ENCODE results near the gene HYAL3. TPM values are rescaled to one million over a fixed set of nuclear protein-coding genes. Genes with fewer than 3 reads are reported as not detected.
A peak's percentile ranks its signal among the peaks of the same experiment; 100 is the strongest.
"Not testable (repeated sequence)": the region's sequence is repeated elsewhere in the genome, so short reads cannot be mapped to it uniquely, and the experiment has no call there.

The HYAL3 gene
- total RNA-seq, 2 donors from 2014 or later, result 2.7 to 3.7 TPM

DNA sequence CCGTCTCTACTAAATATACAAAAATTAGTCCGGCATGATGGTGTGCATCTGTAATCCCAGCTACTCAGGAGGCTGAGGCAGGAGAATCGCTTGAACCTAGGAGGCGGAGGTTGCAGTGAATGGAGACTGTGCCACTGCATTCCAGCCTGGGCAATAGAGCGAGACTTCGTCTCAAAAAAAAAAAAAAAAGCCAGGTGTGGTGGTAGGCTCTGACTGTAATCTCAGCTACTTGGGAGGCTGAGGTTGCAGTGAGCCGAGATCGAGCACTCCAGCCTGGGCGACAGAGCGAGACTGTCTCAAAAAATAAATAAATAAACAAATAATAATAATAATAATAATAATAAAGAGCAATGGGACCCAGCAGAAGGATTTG, 26.7 kb downstream of the HYAL3 start:
- ATAC-seq; H3K36me3 Mint-ChIP-seq (ENCODE audit: low read depth); H3K9me3 ChIP-seq (ENCODE audit: control insufficient read depth, low read length, poor library complexity, severe bottlenecking); H3K4me3 Mint-ChIP-seq; DNase-seq: not testable (repeated sequence)
- Mint-ChIP-seq H3K4me1 (peaks cover 21% of the 10 kb centered on the region), H3K27ac (peak overlapping the region; percentile 73), H3K27me3 (peaks cover 30% of the 10 kb centered on the region)

DNA sequence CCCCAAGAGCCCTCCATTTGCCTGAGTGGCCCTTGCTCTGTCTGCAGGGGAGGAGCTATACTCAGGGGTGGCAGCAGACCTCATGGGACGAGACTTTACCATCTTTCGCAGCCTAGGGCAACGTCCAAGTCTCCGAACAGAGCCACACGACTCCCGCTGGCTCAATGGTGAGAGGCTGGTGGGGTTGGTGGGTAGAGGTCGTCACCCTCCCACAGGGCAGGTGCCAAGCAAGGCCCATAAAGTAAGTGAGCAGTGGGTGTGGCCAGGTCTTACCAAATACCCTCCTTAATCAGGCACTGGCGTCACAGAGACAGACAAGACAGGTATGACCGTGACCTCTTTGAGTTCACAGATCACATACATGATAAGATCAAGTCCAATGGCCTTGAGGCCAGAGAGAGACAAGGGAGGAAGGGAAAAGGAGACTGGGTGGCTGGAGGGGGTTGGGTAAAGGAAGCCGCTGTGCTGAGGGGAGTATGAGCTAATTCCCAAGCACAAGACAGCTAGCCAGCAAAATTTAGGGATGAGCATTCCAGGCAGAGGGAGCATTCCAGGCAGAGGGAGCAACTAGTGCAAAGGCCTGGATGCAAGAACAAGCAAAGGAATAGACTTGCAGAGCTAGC, 27.8 kb downstream of the HYAL3 start:
- DNase-seq (no peak), ATAC-seq (no peak)
- H3K27me3 Mint-ChIP-seq, result peaks cover 29% of the 10 kb centered on the region
- peaks cover 8% of the 10 kb centered on the region for H3K36me3 Mint-ChIP-seq (ENCODE audit: low read depth)
- H3K27ac Mint-ChIP-seq, result no peak overlapping the region
- H3K4me1 Mint-ChIP-seq, result peaks cover 21% of the 10 kb centered on the region
- peak overlapping the region; percentile 66 for H3K4me3 Mint-ChIP-seq
- no peaks in the 10 kb centered on the region for H3K9me3 ChIP-seq (ENCODE audit: control insufficient read depth, low read length, poor library complexity, severe bottlenecking)

DNA sequence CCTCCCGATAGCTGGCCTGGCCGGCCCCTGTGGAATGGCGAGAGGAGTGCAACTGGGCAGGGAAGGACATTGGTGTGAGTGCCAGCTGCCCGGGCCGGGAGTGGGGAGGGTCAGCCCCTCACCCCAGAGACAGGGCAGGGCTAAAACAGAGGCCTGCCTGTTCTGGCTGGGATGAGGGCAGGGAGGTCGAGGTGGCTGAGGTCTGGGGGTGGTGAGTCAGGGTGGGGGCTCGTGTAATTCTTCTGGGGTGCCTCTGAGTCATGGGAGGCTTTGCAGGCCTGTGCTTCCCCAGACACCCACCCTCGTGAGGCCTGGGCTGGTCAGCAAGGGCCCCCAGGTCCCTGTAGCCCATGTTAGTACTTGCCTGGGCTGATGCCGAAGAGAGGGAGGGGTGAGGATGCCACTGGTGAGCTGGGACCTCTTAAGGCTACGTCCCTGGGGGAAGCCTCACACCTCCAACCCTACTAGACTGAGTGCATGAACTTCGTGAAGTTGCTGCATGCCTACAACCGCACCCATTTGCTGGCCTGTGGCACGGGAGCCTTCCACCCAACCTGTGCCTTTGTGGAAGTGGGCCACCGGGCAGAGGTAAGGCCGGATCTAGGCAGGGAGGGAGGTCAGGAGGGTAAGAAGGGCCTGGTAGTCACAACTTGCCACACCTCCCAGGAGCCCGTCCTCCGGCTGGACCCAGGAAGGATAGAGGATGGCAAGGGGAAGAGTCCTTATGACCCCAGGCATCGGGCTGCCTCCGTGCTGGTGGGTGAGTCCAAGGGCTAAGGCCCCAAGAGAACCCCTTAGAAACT, 28.6 kb downstream of the HYAL3 start:
- no peak for DNase-seq
- Mint-ChIP-seq H3K4me1 (peaks cover 15% of the 10 kb centered on the region), H3K36me3 (ENCODE audit: low read depth) (peaks cover 8% of the 10 kb centered on the region), H3K27me3 (peaks cover 21% of the 10 kb centered on the region), H3K4me3 (no peak overlapping the region), H3K27ac (no peak overlapping the region)
- no peak for ATAC-seq
- H3K9me3 ChIP-seq (ENCODE audit: control insufficient read depth, low read length, poor library complexity, severe bottlenecking), result no peaks in the 10 kb centered on the region

DNA sequence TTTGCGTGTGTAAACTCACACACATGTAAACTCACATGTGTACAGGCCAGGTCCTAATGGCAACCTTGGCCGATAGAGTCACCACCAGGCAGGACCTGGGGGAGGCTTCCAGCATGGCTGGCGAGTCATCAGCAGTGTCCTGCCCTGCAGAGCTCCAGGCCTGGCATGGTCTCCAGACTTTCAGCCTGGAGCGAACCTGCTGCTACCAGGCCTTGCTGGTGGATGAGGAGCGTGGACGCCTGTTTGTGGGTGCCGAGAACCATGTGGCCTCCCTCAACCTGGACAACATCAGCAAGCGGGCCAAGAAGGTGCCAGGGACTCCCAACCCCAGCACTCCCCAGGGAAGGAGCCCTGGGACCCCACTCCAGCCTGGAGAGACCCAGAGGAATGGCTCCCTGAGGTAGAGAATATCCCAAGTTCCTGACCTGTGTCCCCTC, 29.2 kb downstream of the HYAL3 start:
- H3K4me1 Mint-ChIP-seq, result peaks cover 13% of the 10 kb centered on the region
- H3K4me3 Mint-ChIP-seq, result no peak overlapping the region
- DNase-seq (no peak), ATAC-seq (no peak)
- no peaks in the 10 kb centered on the region for H3K9me3 ChIP-seq (ENCODE audit: control insufficient read depth, low read length, poor library complexity, severe bottlenecking)
- H3K27ac Mint-ChIP-seq, result no peak overlapping the region
- H3K27me3 Mint-ChIP-seq, result peaks cover 16% of the 10 kb centered on the region
- H3K36me3 Mint-ChIP-seq (ENCODE audit: low read depth), result peaks cover 8% of the 10 kb centered on the region

DNA sequence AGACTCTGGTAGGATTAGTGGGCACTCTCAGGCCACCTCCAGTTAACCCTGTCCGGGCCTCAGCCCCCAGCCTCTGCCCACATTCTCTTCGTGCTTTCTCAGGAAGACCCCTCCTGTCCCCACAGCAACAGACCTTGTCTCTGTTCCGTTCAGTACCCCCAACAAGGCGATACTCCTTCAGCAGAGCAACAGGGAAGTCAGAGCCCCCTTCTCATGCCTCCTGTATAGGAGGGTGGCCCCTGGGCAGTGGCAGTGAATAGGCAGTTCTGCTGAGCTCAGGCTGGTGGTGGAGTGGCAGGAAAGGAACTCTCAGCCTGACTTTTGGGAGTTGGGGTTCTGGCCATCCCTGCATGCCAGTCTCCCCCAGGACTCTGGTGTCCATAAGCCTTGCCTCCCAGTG, 29.7 kb downstream of the HYAL3 start:
- DNase-seq (no peak), ATAC-seq (no peak)
- Mint-ChIP-seq H3K27ac (no peak overlapping the region), H3K36me3 (ENCODE audit: low read depth) (peaks cover 6% of the 10 kb centered on the region), H3K4me1 (peaks cover 11% of the 10 kb centered on the region), H3K27me3 (peaks cover 12% of the 10 kb centered on the region), H3K4me3 (no peak overlapping the region)
- H3K9me3 ChIP-seq (ENCODE audit: control insufficient read depth, low read length, poor library complexity, severe bottlenecking), result no peaks in the 10 kb centered on the region

DNA sequence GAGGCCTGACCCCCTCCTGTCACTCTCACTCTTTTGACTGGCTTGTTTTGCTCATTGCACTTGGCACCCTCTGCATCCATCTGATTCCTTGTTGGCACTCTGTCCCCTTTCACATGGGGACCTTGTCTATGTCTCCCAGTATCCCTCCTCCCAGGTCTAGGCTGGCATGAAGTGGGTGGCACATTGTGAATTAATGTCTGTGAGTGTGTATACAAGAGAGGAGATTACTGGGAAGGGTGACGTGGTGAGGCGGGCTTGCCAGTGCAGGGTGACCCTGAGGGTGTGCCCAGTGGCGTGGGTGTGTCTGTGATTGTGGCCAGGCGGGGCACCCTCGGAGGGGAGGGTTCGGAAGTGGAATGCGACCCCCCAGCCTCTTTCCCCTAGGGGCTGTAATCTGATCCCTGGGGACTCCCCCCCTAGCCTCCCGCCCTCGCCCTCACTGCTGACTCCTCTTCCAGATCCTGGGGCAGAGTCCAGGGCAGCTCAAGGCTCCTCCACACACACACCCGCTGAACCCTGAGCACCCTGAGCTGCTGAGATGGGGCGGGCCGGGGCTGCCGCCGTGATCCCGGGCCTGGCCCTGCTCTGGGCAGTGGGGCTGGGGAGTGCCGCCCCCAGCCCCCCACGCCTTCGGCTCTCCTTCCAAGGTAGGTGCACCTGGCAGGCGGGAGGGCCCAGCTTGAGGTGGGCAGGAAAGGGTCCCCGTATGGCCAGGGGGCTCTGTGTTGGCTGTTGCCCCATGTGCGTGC, 30.3 kb downstream of the HYAL3 start, which contains the start of gene SEMA3B:
SEMA3B (plus strand) TSS at position 445 of the 749 bp plus-strand sequence; CDS start at position 539, 94 bp downstream.
- H3K36me3 Mint-ChIP-seq (ENCODE audit: low read depth), result peaks cover 3% of the 10 kb centered on the region
- H3K4me1 Mint-ChIP-seq, result peaks cover 7% of the 10 kb centered on the region
- H3K9me3 ChIP-seq (ENCODE audit: control insufficient read depth, low read length, poor library complexity, severe bottlenecking), result no peaks in the 10 kb centered on the region
- peaks cover 6% of the 10 kb centered on the region for H3K27me3 Mint-ChIP-seq
- no peak for ATAC-seq
- H3K4me3 Mint-ChIP-seq, result peak within 1 kb of the TSS; percentile 62
- no peak for DNase-seq
- no peak within 1 kb of the TSS for H3K27ac Mint-ChIP-seq

DNA sequence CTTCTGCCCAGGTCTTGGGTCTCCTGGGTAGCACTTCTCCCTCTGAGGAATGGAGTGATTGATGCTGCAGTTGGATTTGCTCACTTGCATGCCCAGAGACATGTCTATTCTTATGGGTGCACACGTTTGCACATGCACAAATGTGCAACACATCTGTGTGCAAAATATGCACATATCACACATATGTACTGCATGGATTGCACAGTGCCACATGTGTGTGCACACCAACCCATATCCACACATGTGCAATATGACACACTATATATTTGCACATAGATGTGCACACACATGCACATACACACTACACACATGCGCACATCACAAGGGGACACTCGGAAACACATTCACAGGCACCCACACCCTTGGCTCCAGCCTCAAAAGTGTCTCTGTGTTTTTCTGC, 30.9 kb downstream of the HYAL3 start:
- no peaks in the 10 kb centered on the region for H3K9me3 ChIP-seq (ENCODE audit: control insufficient read depth, low read length, poor library complexity, severe bottlenecking)
- Mint-ChIP-seq H3K4me1 (peaks cover 7% of the 10 kb centered on the region), H3K4me3 (no peak overlapping the region), H3K27me3 (peaks cover 5% of the 10 kb centered on the region), H3K36me3 (ENCODE audit: low read depth) (peaks cover 3% of the 10 kb centered on the region), H3K27ac (no peak overlapping the region)
- no peak for ATAC-seq
- DNase-seq, result no peak

DNA sequence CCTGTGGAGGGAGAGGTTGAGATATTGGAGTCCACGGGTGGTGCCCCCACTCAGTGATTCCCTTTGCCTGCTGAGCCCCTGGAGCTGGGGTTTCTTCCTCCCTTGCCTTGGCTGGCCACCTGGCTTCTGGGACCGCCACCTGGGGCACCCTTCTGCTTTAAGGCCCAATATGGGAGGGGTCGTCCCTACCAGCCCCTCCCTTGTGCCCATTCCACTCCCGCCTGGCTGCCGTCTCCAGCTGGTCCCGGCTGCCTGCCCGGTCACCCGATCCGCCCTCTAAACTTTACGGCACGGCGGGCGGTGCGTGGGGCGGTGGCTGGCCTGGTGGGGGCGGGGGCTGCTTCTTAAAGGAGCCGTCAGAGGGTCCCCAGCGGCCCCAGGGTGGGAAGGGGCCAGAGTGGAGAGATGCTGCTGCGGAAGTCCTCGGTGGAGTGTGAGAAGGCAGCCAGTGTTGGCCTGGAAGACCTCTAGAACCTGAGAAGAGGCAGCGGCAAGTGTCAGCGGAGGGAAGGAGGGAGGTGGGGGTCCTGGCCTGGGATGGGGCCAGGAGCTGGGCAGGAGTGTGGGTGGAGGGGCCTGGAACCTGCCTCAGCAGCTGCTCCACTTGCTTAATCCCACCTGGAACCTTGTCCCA, 31.8 kb downstream of the HYAL3 start:
- H3K4me1 Mint-ChIP-seq, result peaks cover 4% of the 10 kb centered on the region
- H3K36me3 Mint-ChIP-seq (ENCODE audit: low read depth), result no peaks in the 10 kb centered on the region
- DNase-seq (no peak), ATAC-seq (no peak)
- no peak overlapping the region for H3K27ac Mint-ChIP-seq
- no peaks in the 10 kb centered on the region for H3K27me3 Mint-ChIP-seq
- no peak overlapping the region for H3K4me3 Mint-ChIP-seq
- H3K9me3 ChIP-seq (ENCODE audit: control insufficient read depth, low read length, poor library complexity, severe bottlenecking), result no peaks in the 10 kb centered on the region

DNA sequence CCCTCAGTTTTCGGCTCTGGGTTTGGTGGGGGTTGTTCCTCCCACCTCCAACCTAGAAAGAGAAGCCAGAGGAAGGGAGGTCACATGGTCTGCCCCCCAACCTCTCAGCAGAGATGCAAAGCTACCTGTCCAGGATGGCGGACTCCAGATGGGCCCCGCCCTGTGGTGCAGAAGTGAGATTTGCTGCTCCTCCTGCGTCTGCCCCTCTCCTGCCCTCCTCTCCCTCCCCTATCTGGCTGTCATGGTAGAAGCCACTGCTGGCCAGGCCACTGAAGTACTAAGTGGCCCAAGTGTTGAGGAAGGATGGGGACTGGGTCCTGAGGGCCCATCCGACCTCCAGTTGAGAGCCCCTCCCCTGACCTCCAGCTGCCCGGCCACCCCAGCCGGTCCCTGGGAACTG, 32.4 kb downstream of the HYAL3 start:
- Mint-ChIP-seq H3K4me3 (no peak overlapping the region), H3K36me3 (ENCODE audit: low read depth) (no peaks in the 10 kb centered on the region), H3K27me3 (no peaks in the 10 kb centered on the region), H3K4me1 (peaks cover 2% of the 10 kb centered on the region), H3K27ac (no peak overlapping the region)
- DNase-seq, result no peak
- H3K9me3 ChIP-seq (ENCODE audit: control insufficient read depth, low read length, poor library complexity, severe bottlenecking), result no peaks in the 10 kb centered on the region
- ATAC-seq, result no peak

DNA sequence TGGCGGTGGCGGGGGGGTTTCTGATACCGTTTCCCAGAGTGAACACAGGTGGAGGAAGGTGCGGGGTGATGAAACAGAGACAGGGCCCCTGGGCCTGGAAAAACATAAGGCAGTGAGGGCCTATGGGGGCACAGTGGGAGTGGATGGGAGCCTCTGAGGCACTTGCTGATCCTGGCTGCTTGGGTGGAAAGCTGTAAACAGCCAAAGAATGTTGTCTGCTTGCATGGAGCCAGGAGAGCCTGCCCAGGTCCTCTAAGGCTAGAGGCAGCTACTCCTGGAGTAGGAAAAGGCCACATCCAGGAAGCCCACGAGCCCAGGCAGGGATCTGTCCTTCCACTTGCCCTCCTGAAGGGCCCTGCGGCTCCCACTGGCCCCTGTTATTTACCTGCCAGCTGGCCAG, 33.2 kb downstream of the HYAL3 start:
- DNase-seq (no peak), ATAC-seq (no peak)
- Mint-ChIP-seq H3K4me3 (no peak overlapping the region), H3K27me3 (no peaks in the 10 kb centered on the region), H3K4me1 (no peaks in the 10 kb centered on the region), H3K36me3 (ENCODE audit: low read depth) (no peaks in the 10 kb centered on the region), H3K27ac (no peak overlapping the region)
- H3K9me3 ChIP-seq (ENCODE audit: control insufficient read depth, low read length, poor library complexity, severe bottlenecking), result no peaks in the 10 kb centered on the region

DNA sequence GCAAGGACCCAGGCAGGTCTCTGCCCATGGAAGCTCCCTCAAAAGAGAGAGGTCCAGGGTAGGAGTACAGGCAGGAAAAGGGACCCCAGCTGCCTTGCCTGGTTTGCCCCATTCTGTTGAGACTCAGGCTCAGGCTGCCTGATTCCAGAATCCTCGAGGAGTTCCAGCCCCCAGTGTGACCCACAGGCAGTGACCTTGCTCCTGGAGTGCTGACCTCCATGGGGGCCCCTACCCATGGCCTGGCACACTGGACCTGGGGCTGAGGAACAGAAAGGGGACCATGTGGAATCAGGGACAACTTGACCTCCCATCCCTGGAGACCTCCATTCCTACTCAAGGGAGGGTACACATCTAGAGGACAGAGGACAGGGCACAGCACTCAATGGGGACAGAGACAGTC, 33.6 kb downstream of the HYAL3 start:
- DNase-seq (no peak), ATAC-seq (no peak)
- no peaks in the 10 kb centered on the region for H3K27me3 Mint-ChIP-seq
- no peaks in the 10 kb centered on the region for H3K36me3 Mint-ChIP-seq (ENCODE audit: low read depth)
- no peak overlapping the region for H3K4me3 Mint-ChIP-seq
- H3K9me3 ChIP-seq (ENCODE audit: control insufficient read depth, low read length, poor library complexity, severe bottlenecking), result no peaks in the 10 kb centered on the region
- no peaks in the 10 kb centered on the region for H3K4me1 Mint-ChIP-seq
- no peak overlapping the region for H3K27ac Mint-ChIP-seq

DNA sequence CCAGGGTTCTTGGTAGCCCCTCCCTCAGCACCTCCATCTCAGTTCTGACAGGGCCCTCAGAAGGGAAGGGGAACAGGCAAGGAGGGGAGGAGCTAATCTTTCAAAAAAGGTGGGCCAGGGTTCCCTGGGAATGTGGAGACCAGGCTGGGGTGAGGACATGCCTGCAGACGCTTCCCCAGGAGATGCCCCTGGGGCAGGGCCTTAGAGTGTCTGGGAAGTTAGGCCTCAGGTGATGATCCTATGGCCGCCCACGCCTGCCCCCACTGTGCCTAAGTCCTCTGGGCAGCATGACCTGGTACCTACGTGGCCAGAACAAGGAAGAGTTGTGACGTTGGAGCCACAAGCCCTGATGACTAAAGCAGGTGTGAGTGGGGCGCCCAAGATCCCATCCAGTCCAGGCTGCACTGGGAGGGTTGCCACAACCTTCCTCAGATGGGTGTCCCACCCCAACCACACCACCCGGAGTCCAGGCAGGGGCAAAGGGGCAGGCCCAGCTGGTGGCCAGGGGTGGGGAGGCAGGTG, 34.2 kb downstream of the HYAL3 start:
- H3K27me3 Mint-ChIP-seq, result no peaks in the 10 kb centered on the region
- H3K9me3 ChIP-seq (ENCODE audit: control insufficient read depth, low read length, poor library complexity, severe bottlenecking), result no peaks in the 10 kb centered on the region
- no peaks in the 10 kb centered on the region for H3K4me1 Mint-ChIP-seq
- DNase-seq (no peak), ATAC-seq (no peak)
- H3K4me3 Mint-ChIP-seq, result no peak overlapping the region
- no peak overlapping the region for H3K27ac Mint-ChIP-seq
- H3K36me3 Mint-ChIP-seq (ENCODE audit: low read depth), result no peaks in the 10 kb centered on the region
